ENCODE data around the gene KLF3. TPM values are rescaled to one million over a fixed set of nuclear protein-coding genes. Genes with fewer than 3 reads are reported as not detected.

The KLF3 gene
- total and polyA plus RNA-seq, 2 of the 8 experiments (the other 6 are each of a cell fraction or from before 2014, with no cell fraction given) = 8.0 to 14.9 TPM

- no peak overlapping the region for H2AK5ac ChIP-seq (ENCODE audit: low read depth, low read length)
- H3K27ac ChIP-seq (ENCODE audit: low read depth, low read length) = peak overlapping the region; percentile 50; the same call in 1 of the 2 replicates
- no peak overlapping the region for H2BK12ac ChIP-seq (ENCODE audit: low read depth, low read length)
- 0 out of 2 replicates have a peak, but pooled peaks have one; percentile 3 for TF ChIP-seq SUZ12 (IDR thresholded peaks at IDR 0.05; ENCODE audit: low read length)
- no peak for TF ChIP-seq CREB1 (IDR thresholded peaks at IDR 0.05)
- TF ChIP-seq CBX8 (IDR thresholded peaks at IDR 0.05; ENCODE audit: borderline replicate concordance, low read depth, low read length) = no peak
- TF ChIP-seq PHF8 (conservative IDR thresholded peaks at IDR 0.05; ENCODE audit: low read depth, low read length) = peak; percentile 6; the same call in 1 of the 2 replicates
- TF ChIP-seq KDM4A (IDR thresholded peaks at IDR 0.05; ENCODE audit: low read depth, low read length, severe bottlenecking) = peak; percentile 75
- TF ChIP-seq TAF1 (IDR thresholded peaks at IDR 0.05; ENCODE audit: low read depth, low read length) = peak; percentile 37; the same call in 1 of the 2 replicates
- H3K4me3 ChIP-seq (ENCODE audit: extremely low read depth in 1 of 4, insufficient read depth in 2 of 4, low read depth in 3 of 4, low read length in 4 of 4) = peak overlapping the region; percentile 54 to 85 (median 66)
- H3K56ac ChIP-seq (replicated peaks; ENCODE audit: insufficient read length, low read depth, low read length) = no peak overlapping the region
- H3K23ac ChIP-seq (ENCODE audit: insufficient read length) = no peak overlapping the region
- H2BK15ac ChIP-seq (ENCODE audit: low read length) = no peak overlapping the region
- WGBS, 2 experiments (ENCODE audit: extremely low coverage in 1 of 2, insufficient coverage in 1 of 2, insufficient read length in 1 of 2, insufficient replicate concordance in 2 of 2, low coverage in 1 of 2, low lambda C conversion rate in 2 of 2, missing lambda C conversion rate in 1 of 2) = 2% methylated on average over 31 of the region's 85 CpGs; no CpG with 5 or more reads in 1 of the 2 experiments
- H3K27me3 ChIP-seq (replicated peaks in 1 of 4; ENCODE audit: control insufficient read depth in 3 of 4, extremely low read depth in 1 of 4, insufficient read depth in 3 of 4, low read length in 3 of 4) = peaks cover 0 to 15% (median 13%) of the 10 kb centered on the region in 4 experiments; a peak in 6 of 7 replicates
- H2BK5ac ChIP-seq (ENCODE audit: low read depth, low read length) = no peak overlapping the region
- no peaks in the 10 kb centered on the region for H3K9me3 ChIP-seq (ENCODE audit: insufficient read depth in 2 of 2, low read depth in 1 of 2, low read length in 1 of 2)
- peak overlapping the region; percentile 79 to 97 for H3K4me2 ChIP-seq (ENCODE audit: insufficient read depth in 1 of 2, low read depth in 2 of 2, low read length in 2 of 2)
- H2AFZ ChIP-seq (ENCODE audit: low read length) = 0 out of 2 replicates have a peak overlapping the region, but pooled peaks have one; percentile 50
- no peak overlapping the region; the same call in 1 of the 2 replicates for H4K8ac ChIP-seq (ENCODE audit: extremely low read depth, insufficient read depth, low read length)
- H3K79me2 ChIP-seq (ENCODE audit: control insufficient read depth in 1 of 2, insufficient read depth in 2 of 2, low read length in 2 of 2) = peaks cover 0 to 26% of the 10 kb centered on the region in 2 experiments; a peak in 2 of 4 replicates
- H4K91ac ChIP-seq (replicated peaks; ENCODE audit: insufficient read length, low read length) = peak overlapping the region; percentile 11
- FAIRE-seq = no peak
- H3K79me1 ChIP-seq (ENCODE audit: low read depth, low read length) = 0 out of 2 replicates have a peak, but pooled peaks cover 2% of the 10 kb centered on the region
- H3K4ac ChIP-seq (replicated peaks; ENCODE audit: insufficient read length, low read depth, low read length) = no peak overlapping the region
- H3K14ac ChIP-seq (ENCODE audit: insufficient read length) = no peak overlapping the region
- ChIA-PET POLR2A (ENCODE audit: partially characterized antibody) (interaction anchor here (0.7 to 1.4 kb wide), 3 partner anchors 9 to 1009 kb away, joined by 3 to 7 read pairs (median 3); no protein-coding TSS in a partner anchor), CTCF (ENCODE audit: partially characterized antibody) (interaction anchor here (0.8 to 2.0 kb wide), 6 partner anchors 7 to 347 kb away, joined by 3 to 7 read pairs (median 3); no protein-coding TSS in a partner anchor)
- peak in 1 of 2 experiments; percentile 72 for DNase-seq (ENCODE audit: low read depth in 1 of 2, low spot score in 2 of 2)
- no peak overlapping the region for H4K5ac ChIP-seq (ENCODE audit: insufficient read length, low read depth, low read length)
- H4K20me1 ChIP-seq (replicated peaks in 1 of 2; ENCODE audit: control insufficient read depth in 1 of 2, insufficient read depth in 2 of 2, low read length in 2 of 2) = peaks cover 0 to 1% of the 10 kb centered on the region in 2 experiments
- no peak overlapping the region for H2BK120ac ChIP-seq (replicated peaks; ENCODE audit: low read depth, low read length)
- no peaks in the 10 kb centered on the region for H3K36me3 ChIP-seq (ENCODE audit: control insufficient read depth in 2 of 4, insufficient read depth in 4 of 4, low read length in 3 of 4)
- H2BK20ac ChIP-seq (ENCODE audit: low read length) = no peak overlapping the region
- peak overlapping the region; percentile 71 for H3K18ac ChIP-seq (ENCODE audit: extremely low read depth, low read length)
- peak overlapping the region; percentile 0 to 86 (median 62); a peak in 6 of 7 replicates for H3K9ac ChIP-seq (replicated peaks in 1 of 4; ENCODE audit: extremely low read depth in 1 of 4, low read depth in 3 of 4, low read length in 3 of 4)
- H3K4me1 ChIP-seq (replicated peaks in 1 of 4; ENCODE audit: control insufficient read depth in 3 of 4, insufficient read depth in 4 of 4, low read length in 3 of 4) = peaks cover 3 to 14% (median 8%) of the 10 kb centered on the region in 4 experiments; a peak in 5 of 7 replicates
- H3K23me2 ChIP-seq (ENCODE audit: low read depth, low read length) = peaks cover 2% of the 10 kb centered on the region; the same call in 1 of the 2 replicates
These were observed 754 bp upstream of the KLF3 start for GRCh38 chr4:38663090-38663800.
